Cardiac fibroblast (primary cell): ENCODE data around the gene AP1G1.
A peak's percentile ranks its signal among the peaks of the same experiment; 100 is the strongest.
"Not testable (repeated sequence)": the region's sequence is repeated elsewhere in the genome, so short reads cannot be mapped to it uniquely, and the experiment has no call there.

Experiments
- DNase-seq, 2 donors: peaks; one replicate each; pipeline versions ENCODE4 v3.0.0 to v3.0.0-alpha.2; 2010; ENCODE audit warnings: low read depth in 2 of 2
- H3K4me3 ChIP-seq, 2 donors: replicated peaks in 1 of 2; 1 replicate in 1 of 2; 2 replicates in 1 of 2; pipeline ENCODE4 v1.5.1; 2011; ENCODE audit warnings: low read depth in 2 of 2, low read length in 2 of 2, mild to moderate bottlenecking in 2 of 2, moderate library complexity in 1 of 2
- CTCF ChIP-seq: IDR thresholded peaks from one replicate; pipeline ENCODE4 v1.5.1; 2011; ENCODE audit warnings: low read depth, mild to moderate bottlenecking, low read length, inconsistent platforms

Gene AP1G1

GRCh38 chr16:71840052-71840451 lies 31.4 kb upstream of the AP1G1 start:
- TF ChIP-seq CTCF: no peak
- no peak overlapping the region for H3K4me3 ChIP-seq
- peak; percentile 6 to 12 for DNase-seq

- H3K4me3 ChIP-seq: no peak overlapping the region
- no peak for TF ChIP-seq CTCF
- DNase-seq: no peak
These were observed 28.5 kb upstream of the AP1G1 start for GRCh38 chr16:71837150-71837549.

- no peak for TF ChIP-seq CTCF
- no peak overlapping the region for H3K4me3 ChIP-seq
- DNase-seq: no peak
These were observed 25.7 kb upstream of the AP1G1 start for GRCh38 chr16:71834291-71834690.

- H3K4me3 ChIP-seq, DNase-seq: not testable (repeated sequence)
These were observed 23.5 kb upstream of the AP1G1 start for GRCh38 chr16:71832112-71832511.

- not testable (repeated sequence) for DNase-seq, H3K4me3 ChIP-seq
These were observed 23.1 kb upstream of the AP1G1 start for GRCh38 chr16:71831698-71832097.

- no peak for DNase-seq
- no peak for TF ChIP-seq CTCF
- H3K4me3 ChIP-seq: no peak overlapping the region
These were observed 21.7 kb upstream of the AP1G1 start for GRCh38 chr16:71830359-71830758.

- TF ChIP-seq CTCF: no peak
- no peak overlapping the region for H3K4me3 ChIP-seq
- peak in 1 of 2 donors; percentile 36 for DNase-seq
These were observed 17.9 kb upstream of the AP1G1 start for GRCh38 chr16:71826533-71827017.

- not testable (repeated sequence) for H3K4me3 ChIP-seq, DNase-seq
These were observed 8.5 kb upstream of the AP1G1 start for GRCh38 chr16:71817155-71817500.
